SK-N-SH treated with all-trans-retinoic acid at 6 μM for 48 hours (cell line): ENCODE data around the gene KIF26A.

Source experiments
- ARNTL ChIP-seq: fragments of 450-650 bp; formaldehyde crosslinking; IDR thresholded peaks from 2 replicates; pipeline ENCODE4 v1.5.0; 2020; ENCODE audit warnings: low read depth, mild to moderate bottlenecking, moderate library complexity, borderline replicate concordance
- CSDC2 ChIP-seq: fragments of 250-450 bp; sonication (Bioruptor Pico); IDR thresholded peaks from 2 replicates; pipeline ENCODE4 v1.5.0; 2020; ENCODE audit warnings: mild to moderate bottlenecking, moderate library complexity
- CSRNP3 ChIP-seq: fragments of 250-450 bp; sonication (Bioruptor Pico); IDR thresholded peaks from 2 replicates; pipeline ENCODE4 v1.5.1; 2021; ENCODE audit warnings: mild to moderate bottlenecking, moderate library complexity
- PATZ1 ChIP-seq: fragments of 250-450 bp; sonication (Bioruptor Pico); IDR thresholded peaks from 2 replicates; pipeline ENCODE4 v1.8.0; 2020; ENCODE audit warnings: mild to moderate bottlenecking, moderate library complexity, borderline replicate concordance
- RARB ChIP-seq: fragments of 250-450 bp; sonication (Bioruptor Pico); IDR thresholded peaks from 2 replicates; pipeline ENCODE4 v1.8.0; 2021; ENCODE audit warnings: mild to moderate bottlenecking, moderate library complexity

- TF ChIP-seq CSRNP3 (no peak), CSDC2 (CRISPR knock-in tag) (no peak), ARNTL (no peak), RARB (CRISPR knock-in tag) (no peak), PATZ1 (CRISPR knock-in tag) (no peak)
These were observed 30.5 kb upstream of the KIF26A start for GRCh38 chr14:104107611-104108569.
